GM19452 (cell line): ENCODE results near the gene MRPL45.
"Not testable (repeated sequence)": the region's sequence is repeated elsewhere in the genome, so short reads cannot be mapped to it uniquely, and the experiment has no call there.

Experiments
- ATAC-seq: cut with Tn5 transposase; IDR thresholded peaks from one replicate; pipeline ENCODE4 v1.9.1; 2021; ENCODE audit not compliant: unreplicated experiment

Gene MRPL45

GRCh38 chr17:38296834-38297517 is at the start of gene MRPL45:
Gene MRPL45 (plus strand): TSS chr17:38297168. CDS start chr17:38297184, 16 bp downstream.
- peak; percentile 95 for ATAC-seq

- not testable (repeated sequence) for ATAC-seq
Observed at GRCh38 chr17:38253191-38253590, 43.8 kb upstream of the MRPL45 start.

DNA sequence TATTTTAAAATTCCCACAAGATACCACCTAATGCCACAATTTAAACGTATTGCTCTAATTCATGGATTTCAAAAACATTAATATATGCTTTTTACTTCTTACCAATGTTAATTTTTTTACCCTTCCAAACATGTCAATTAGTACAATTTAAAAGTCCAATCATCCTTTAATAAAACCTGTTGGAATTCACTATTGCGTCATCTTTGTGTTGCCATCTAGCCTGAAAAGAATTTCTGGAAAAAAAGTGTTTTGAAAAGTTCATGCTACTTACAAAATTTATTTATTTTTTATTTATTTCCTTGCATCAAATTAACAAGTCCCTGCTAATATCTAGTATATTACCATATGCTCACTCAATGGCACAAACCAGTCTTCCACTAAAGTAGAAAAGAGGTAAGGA is 42.6 kb upstream of the MRPL45 start:
- not testable (repeated sequence) for ATAC-seq

- ATAC-seq = peak; percentile 80
Observed at GRCh38 chr17:38257013-38257621, 39.9 kb upstream of the MRPL45 start.

DNA sequence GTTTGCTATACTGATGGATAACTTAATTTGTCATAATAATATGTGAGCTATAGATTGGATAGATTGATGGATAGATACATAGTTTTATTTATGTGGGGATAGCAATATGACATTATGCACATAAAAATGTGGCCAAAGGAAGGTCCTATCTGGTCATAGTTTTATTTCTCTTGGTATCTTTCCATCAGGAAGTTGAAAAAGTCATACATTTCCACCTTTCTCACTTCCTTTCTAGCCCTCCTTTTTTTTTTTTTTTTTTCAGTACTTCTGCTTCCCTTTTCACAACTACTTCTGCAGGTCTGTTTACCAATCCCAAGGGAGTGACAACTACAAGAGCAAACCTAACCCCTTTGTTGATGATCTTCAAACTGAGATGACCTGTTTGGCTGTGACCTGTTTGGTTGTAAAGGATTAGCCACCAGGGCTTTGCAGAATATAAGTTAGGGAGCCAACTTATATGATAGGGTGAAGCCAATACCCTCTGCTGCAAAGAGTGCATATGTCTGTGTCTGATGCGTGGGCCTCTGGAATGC is 30.9 kb upstream of the MRPL45 start:
- not testable (repeated sequence) for ATAC-seq

DNA sequence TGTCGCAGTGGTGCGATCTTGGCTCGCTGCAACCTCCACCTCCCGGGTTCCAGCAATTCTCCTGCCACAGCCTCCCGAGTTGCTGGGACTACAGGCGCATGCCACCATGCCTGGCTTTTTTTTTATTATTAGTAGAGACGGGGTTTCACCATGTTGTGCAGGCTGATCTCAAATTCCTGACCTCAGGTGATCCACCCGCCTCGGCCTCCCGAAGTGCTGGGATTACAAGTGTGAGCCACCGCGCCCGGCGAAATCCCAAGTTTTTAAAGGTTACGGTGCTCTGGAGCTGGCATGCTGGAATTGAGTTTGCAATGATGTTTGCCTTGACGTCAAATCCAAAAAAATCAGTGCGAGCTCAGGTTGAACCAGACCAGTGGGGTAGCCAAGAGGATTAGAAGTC is 30.4 kb upstream of the MRPL45 start:
- not testable (repeated sequence) for ATAC-seq

- ATAC-seq = not testable (repeated sequence)
Observed at GRCh38 chr17:38268138-38268537, 28.8 kb upstream of the MRPL45 start.

DNA sequence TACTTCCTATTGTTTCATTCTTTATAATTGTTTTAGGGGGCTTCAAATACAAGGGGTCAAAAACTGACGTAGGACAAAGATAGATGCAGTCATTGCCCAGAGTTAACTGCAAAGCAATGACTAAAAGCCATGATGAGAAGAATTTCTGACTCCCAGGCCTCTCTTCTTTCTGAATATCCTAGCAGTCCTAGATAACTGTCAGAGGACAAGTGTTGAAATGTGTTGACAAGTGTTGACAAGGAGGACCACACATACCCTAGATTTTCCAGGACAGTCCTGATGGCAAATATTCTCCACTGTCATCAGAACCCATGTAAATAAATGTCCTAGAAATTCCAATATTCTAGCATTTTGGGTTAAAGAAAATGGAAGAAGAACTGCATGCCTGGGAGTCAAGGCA is 27.9 kb upstream of the MRPL45 start:
- ATAC-seq = not testable (repeated sequence)

- not testable (repeated sequence) for ATAC-seq
Observed at GRCh38 chr17:38269552-38269951, 27.4 kb upstream of the MRPL45 start.

GRCh38 chr17:38285994-38286393 is 11.0 kb upstream of the MRPL45 start:
- not testable (repeated sequence) for ATAC-seq

GRCh38 chr17:38286501-38287091 is 10.4 kb upstream of the MRPL45 start:
- ATAC-seq = not testable (repeated sequence)

- ATAC-seq = not testable (repeated sequence)
Observed at GRCh38 chr17:38288217-38288827, 8.6 kb upstream of the MRPL45 start.

- ATAC-seq = not testable (repeated sequence)
Observed at GRCh38 chr17:38289760-38290159, 7.2 kb upstream of the MRPL45 start.

DNA sequence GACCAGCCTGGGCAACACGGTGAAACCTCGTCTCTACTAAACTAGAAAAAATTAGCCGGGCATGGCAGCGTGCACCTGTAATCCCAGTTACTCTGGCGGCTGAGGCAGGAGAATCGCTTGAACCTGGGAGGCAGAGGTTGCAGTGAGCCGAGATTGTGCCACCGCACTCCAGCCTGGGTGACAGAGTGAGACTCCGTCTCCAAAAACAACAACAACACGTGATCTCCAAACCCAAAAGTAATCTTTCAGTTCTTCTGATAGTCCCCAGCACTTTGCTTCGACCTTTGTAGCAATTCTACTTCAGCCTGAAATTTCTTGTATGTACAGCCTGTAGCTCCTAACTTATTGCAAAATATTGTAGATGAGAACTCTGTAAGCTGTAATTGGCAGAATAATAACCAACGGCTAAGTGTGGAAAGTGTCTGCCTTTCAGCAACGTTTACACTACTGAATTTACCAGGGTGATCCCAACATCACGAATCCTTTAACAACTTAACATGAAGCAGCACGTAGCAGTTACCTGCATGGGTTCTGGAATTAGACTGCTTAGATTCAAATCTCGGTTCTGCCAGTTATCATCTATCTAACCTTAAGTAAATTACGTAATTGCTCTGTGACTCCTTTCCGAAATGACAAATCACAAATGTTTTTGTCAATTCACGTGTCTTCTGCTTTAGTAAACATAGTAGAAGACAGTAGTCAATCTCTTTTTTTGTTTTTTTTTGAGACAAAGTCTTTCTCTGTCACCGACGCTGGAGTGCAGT is 1.2 kb upstream of the MRPL45 start:
- not testable (repeated sequence) for ATAC-seq

GRCh38 chr17:38315497-38315896 is 18.5 kb downstream of the MRPL45 start:
- ATAC-seq = no peak

DNA sequence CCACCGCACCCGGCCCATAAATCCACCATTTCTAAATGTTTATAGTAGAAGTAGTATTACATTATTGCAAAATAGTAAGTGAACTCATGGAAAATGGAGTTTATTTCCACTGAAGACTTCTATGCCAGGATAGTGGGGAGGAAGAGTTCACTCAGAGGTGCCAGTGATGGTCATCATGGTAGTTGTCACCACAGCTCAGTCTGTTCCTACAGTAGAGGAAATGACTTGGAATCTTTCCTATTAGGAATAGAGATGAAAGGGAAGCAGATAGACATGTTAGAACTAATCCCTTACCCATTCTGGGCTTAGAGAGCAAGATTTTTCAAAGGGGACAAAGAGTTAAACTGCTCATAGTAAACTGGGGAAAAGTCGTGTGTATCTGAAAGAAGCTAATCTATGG is 20.1 kb downstream of the MRPL45 start:
- ATAC-seq = no peak

DNA sequence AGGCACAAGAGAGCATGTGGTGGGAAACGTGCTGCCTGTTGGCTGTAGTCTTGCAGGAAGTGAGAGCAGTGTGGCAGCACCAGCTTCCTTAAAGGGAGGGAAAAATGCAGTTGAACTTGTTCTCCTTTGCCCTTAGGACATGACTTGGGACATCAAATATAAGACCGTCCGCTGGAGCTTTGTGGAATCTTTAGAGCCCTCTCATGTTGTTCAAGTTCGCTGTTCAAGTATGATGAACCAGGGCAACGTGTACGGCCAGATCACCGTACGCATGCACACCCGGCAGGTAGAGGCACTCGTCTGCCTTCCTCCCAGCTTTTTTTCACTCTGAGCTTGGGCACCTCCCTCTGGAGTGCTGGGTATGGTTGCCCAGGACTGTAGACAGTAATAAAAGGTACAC is 23.5 kb downstream of the MRPL45 start:
- no peak for ATAC-seq

DNA sequence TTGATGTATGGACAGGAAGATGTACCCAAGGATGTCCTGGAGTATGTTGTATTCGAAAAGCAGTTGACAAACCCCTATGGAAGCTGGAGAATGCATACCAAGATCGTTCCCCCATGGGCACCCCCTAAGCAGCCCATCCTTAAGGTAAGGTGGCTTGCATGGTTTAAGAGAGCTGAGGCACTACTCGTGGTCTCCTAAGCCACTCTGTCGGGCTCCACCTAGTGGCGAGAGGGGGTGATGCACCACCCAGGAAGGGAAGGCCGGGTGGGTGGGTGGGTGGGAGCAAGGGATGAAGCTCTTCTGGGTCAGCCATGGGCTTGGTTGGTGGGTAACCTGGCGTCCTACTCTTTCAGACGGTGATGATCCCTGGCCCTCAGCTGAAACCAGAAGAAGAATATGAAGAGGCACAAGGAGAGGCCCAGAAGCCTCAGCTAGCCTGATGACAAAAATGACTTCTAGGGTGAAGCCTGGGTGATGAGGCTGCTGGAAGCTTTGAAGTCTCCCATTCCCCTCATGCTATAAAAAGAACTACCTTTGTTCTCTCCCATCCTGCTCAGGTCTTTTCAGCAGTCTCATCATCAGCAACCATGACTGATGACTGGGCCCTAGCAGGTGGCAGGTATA is 25.3 kb downstream of the MRPL45 start:
- no peak for ATAC-seq

DNA sequence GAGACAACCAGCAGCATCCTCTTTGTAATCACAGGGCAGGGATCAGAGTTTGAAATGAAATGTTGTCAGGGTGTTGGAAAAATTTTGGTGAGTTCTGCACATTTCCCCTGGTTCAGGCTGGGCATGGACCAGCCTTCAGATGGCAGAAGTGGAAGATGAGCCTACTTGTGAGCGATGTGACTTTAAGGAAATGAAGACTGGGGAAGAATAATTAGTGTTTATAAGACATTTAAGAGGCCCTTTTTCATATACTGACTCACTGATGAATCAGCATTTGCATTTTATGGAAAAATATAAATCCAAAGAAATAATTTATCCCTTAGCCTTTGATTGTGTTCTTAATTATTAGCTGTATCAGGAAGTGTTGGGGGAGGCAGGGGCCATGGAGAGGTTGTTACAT is 25.9 kb downstream of the MRPL45 start:
- no peak for ATAC-seq

- ATAC-seq = no peak
Observed at GRCh38 chr17:38324141-38324697, 27.3 kb downstream of the MRPL45 start.
